ENCODE results near the gene MYLIP. TPM values are rescaled to one million over a fixed set of nuclear protein-coding genes. Genes with fewer than 3 reads are reported as not detected.

MYLIP gene
- total RNA-seq, 1 experiment from 2014 or later, result 27.0 TPM

DNA sequence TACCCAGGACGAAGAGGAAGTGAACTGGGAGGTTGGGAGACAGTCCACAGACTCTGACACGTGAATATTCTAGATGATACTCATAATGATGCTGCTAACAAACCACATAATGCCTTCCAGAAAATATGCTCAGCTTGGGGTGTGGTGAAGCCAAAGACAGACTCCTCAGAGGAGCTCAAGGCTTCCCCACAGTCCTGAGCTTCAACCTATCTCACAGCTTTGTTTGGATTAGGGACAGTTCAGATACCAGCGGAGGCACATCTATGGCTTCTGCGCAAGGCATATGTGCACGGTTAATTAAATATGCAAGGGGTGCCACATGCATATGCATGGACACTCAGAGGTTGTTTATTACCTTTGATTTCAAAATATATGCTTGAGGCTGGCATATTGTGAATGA lies 30.7 kb upstream of the MYLIP start:
- H3K27ac ChIP-seq (ENCODE audit: insufficient read length, low read depth, low read length), result no peak overlapping the region
- no CpG with 5 or more reads among the region's 5 CpGs for WGBS (ENCODE audit: extremely low coverage, insufficient read length, low lambda C conversion rate)
- H3K4ac ChIP-seq (ENCODE audit: low read depth, low read length), result no peak overlapping the region
- no peak overlapping the region for H4K91ac ChIP-seq (ENCODE audit: insufficient read length, low read depth, low read length)
- no peak overlapping the region for H3K56ac ChIP-seq (ENCODE audit: insufficient read length, low read depth, low read length)
- no peak overlapping the region for H2BK12ac ChIP-seq (ENCODE audit: insufficient read length, low read depth, low read length)
- no peaks in the 10 kb centered on the region for H3K4me1 ChIP-seq (ENCODE audit: insufficient read depth, low read length)
- no peak overlapping the region for H3T11ph ChIP-seq (ENCODE audit: low read length)
- DNase-seq, result no peak
- H3K27ac Mint-ChIP-seq, result no peak overlapping the region
- H3K27me3 Mint-ChIP-seq (ENCODE audit: low read depth), result no peaks in the 10 kb centered on the region; the same call in 1 of the 2 replicates
- no peak overlapping the region for H4K5ac ChIP-seq (ENCODE audit: insufficient read length, low read depth, low read length)
- H3K9me3 ChIP-seq (ENCODE audit: control insufficient read depth, low read depth, low read length), result no peaks in the 10 kb centered on the region
- H2AK5ac ChIP-seq (ENCODE audit: insufficient read length, low read length), result no peak overlapping the region
- no peaks in the 10 kb centered on the region for H3K79me1 ChIP-seq (ENCODE audit: insufficient read depth, low read depth, low read length, poor library complexity, severe bottlenecking)
- H2BK20ac ChIP-seq (ENCODE audit: low read depth, low read length, poor library complexity, severe bottlenecking), result no peak overlapping the region
- no peaks in the 10 kb centered on the region for H4K20me1 ChIP-seq (ENCODE audit: control insufficient read depth, insufficient read depth, insufficient read length)
- no peak overlapping the region for H2AFZ ChIP-seq (ENCODE audit: low read length)
- no peak overlapping the region for H4K8ac ChIP-seq (replicated peaks; ENCODE audit: insufficient read length, low read depth, low read length)
- no peak overlapping the region for H3K4me3 Mint-ChIP-seq
- H3K9me3 Mint-ChIP-seq, result peaks cover 8 to 14% of the 10 kb centered on the region in 2 experiments
- peaks cover 0 to 8% (median 0%) of the 10 kb centered on the region in 3 experiments; a peak in 3 of 7 replicates for H3K36me3 Mint-ChIP-seq (ENCODE audit: insufficient read depth in 1 of 3, low read depth in 3 of 3)
- H3K23ac ChIP-seq (ENCODE audit: insufficient read length, low read depth, low read length), result no peak overlapping the region
- no peaks in the 10 kb centered on the region for H3K79me2 ChIP-seq (ENCODE audit: insufficient read depth, low read length)
- H3K14ac ChIP-seq (ENCODE audit: insufficient read depth, low read length), result no peak overlapping the region
- H3K9ac ChIP-seq (ENCODE audit: extremely low read depth, insufficient read length, low read length), result no peak overlapping the region
- no peak overlapping the region for H2BK120ac ChIP-seq (ENCODE audit: low read depth, low read length, poor library complexity, severe bottlenecking)
- H3K18ac ChIP-seq (ENCODE audit: insufficient read length, low read depth, low read length), result no peak overlapping the region
- H3K4me2 ChIP-seq (ENCODE audit: insufficient read depth, insufficient read length, low read length), result no peak overlapping the region
- H3K23me2 ChIP-seq (ENCODE audit: insufficient read length, low read depth, low read length, poor library complexity, severe bottlenecking), result no peaks in the 10 kb centered on the region
- peaks cover 0 to 4% of the 10 kb centered on the region in 2 experiments; a peak in 1 of 4 replicates for H3K4me1 Mint-ChIP-seq
- no peaks in the 10 kb centered on the region for H3K27me3 ChIP-seq (ENCODE audit: insufficient read depth, low read length)
- no peak overlapping the region for H2BK5ac ChIP-seq (ENCODE audit: insufficient read length, low read length)
- TF ChIP-seq, protein P1, sequence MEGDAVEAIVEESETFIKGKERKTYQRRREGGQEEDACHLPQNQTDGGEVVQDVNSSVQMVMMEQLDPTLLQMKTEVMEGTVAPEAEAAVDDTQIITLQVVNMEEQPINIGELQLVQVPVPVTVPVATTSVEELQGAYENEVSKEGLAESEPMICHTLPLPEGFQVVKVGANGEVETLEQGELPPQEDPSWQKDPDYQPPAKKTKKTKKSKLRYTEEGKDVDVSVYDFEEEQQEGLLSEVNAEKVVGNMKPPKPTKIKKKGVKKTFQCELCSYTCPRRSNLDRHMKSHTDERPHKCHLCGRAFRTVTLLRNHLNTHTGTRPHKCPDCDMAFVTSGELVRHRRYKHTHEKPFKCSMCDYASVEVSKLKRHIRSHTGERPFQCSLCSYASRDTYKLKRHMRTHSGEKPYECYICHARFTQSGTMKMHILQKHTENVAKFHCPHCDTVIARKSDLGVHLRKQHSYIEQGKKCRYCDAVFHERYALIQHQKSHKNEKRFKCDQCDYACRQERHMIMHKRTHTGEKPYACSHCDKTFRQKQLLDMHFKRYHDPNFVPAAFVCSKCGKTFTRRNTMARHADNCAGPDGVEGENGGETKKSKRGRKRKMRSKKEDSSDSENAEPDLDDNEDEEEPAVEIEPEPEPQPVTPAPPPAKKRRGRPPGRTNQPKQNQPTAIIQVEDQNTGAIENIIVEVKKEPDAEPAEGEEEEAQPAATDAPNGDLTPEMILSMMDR (conservative IDR thresholded peaks at IDR 0.05), result no peak
- no peak overlapping the region for H2BK15ac ChIP-seq (ENCODE audit: low read depth, low read length)
